GM21367 (cell line): Measurements from ENCODE around the gene TBC1D22A.
"Not testable (repeated sequence)": the region's sequence is repeated elsewhere in the genome, so short reads cannot be mapped to it uniquely, and the experiment has no call there.

Source experiments
- ATAC-seq: cut with Tn5 transposase; IDR thresholded peaks from one replicate; pipeline ENCODE4 v1.9.1; 2021; ENCODE audit not compliant: unreplicated experiment

The TBC1D22A gene

GRCh38 chr22:47111626-47112581 lies 349.5 kb downstream of the TBC1D22A start:
- no peak for ATAC-seq

- ATAC-seq, result no peak
These were observed 350.1 kb downstream of the TBC1D22A start for GRCh38 chr22:47112582-47112965.

GRCh38 chr22:47112994-47113852 lies 350.8 kb downstream of the TBC1D22A start:
- ATAC-seq, result no peak

- ATAC-seq, result no peak
These were observed 351.5 kb downstream of the TBC1D22A start for GRCh38 chr22:47113853-47114415.

GRCh38 chr22:47114813-47115517 lies 352.5 kb downstream of the TBC1D22A start:
- no peak for ATAC-seq

GRCh38 chr22:47115518-47115890 lies 353.1 kb downstream of the TBC1D22A start:
- ATAC-seq, result no peak

- ATAC-seq, result no peak
These were observed 353.5 kb downstream of the TBC1D22A start for GRCh38 chr22:47115921-47116320.

- ATAC-seq, result no peak
These were observed 354.2 kb downstream of the TBC1D22A start for GRCh38 chr22:47116426-47117341.

- not testable (repeated sequence) for ATAC-seq
These were observed 355.0 kb downstream of the TBC1D22A start for GRCh38 chr22:47117442-47117841.

GRCh38 chr22:47119181-47119580 lies 356.7 kb downstream of the TBC1D22A start:
- no peak for ATAC-seq

GRCh38 chr22:47120399-47120798 lies 357.9 kb downstream of the TBC1D22A start:
- no peak for ATAC-seq

- ATAC-seq, result no peak
These were observed 359.3 kb downstream of the TBC1D22A start for GRCh38 chr22:47121791-47122190.

- ATAC-seq, result no peak
These were observed 360.1 kb downstream of the TBC1D22A start for GRCh38 chr22:47122441-47123000.

GRCh38 chr22:47123006-47123826 lies 360.8 kb downstream of the TBC1D22A start:
- no peak for ATAC-seq

GRCh38 chr22:47123827-47124442 lies 361.5 kb downstream of the TBC1D22A start:
- no peak for ATAC-seq

- no peak for ATAC-seq
These were observed 362.0 kb downstream of the TBC1D22A start for GRCh38 chr22:47124451-47124881.

GRCh38 chr22:47124961-47125360 lies 362.5 kb downstream of the TBC1D22A start:
- no peak for ATAC-seq

GRCh38 chr22:47125603-47126002 lies 363.2 kb downstream of the TBC1D22A start:
- ATAC-seq, result no peak
